Stimulated activated CD4-positive, alpha-beta T cell treated with anti-CD3 and anti-CD28 coated beads, Interleukin-4, amount 100 ng/mL, for 1 hour (primary cell): ENCODE results near the gene PHLDB3.
"Not testable (repeated sequence)": the region's sequence is repeated elsewhere in the genome, so short reads cannot be mapped to it uniquely, and the experiment has no call there.

Experiments
- DNase-seq: peaks from one replicate; pipeline ENCODE4 v3.0.0-alpha.2; 2020

The PHLDB3 gene

GRCh38 chr19:43526884-43527859, 22.6 kb upstream of the PHLDB3 start, which contains the start of gene ETHE1:
ETHE1 (minus strand) TSS chr19:43527201; CDS start chr19:43527177, 24 bp downstream.
- DNase-seq = peak; percentile 79

- DNase-seq = peak; percentile 36
These were observed 21.6 kb upstream of the PHLDB3 start for GRCh38 chr19:43525836-43526771.

GRCh38 chr19:43524922-43525835, 20.6 kb upstream of the PHLDB3 start:
- DNase-seq = peak; percentile 40

GRCh38 chr19:43523696-43524095, 19.1 kb upstream of the PHLDB3 start:
- not testable (repeated sequence) for DNase-seq

- no peak for DNase-seq
These were observed 18.4 kb upstream of the PHLDB3 start for GRCh38 chr19:43522929-43523328.

GRCh38 chr19:43519436-43520088, 15.0 kb upstream of the PHLDB3 start:
- DNase-seq = peak; percentile 82

- DNase-seq = no peak
These were observed 13.5 kb upstream of the PHLDB3 start for GRCh38 chr19:43518051-43518450.

GRCh38 chr19:43512399-43512798, 7.9 kb upstream of the PHLDB3 start:
- DNase-seq = not testable (repeated sequence)

GRCh38 chr19:43511324-43511723, 6.8 kb upstream of the PHLDB3 start:
- no peak for DNase-seq

GRCh38 chr19:43510713-43511112, 6.2 kb upstream of the PHLDB3 start:
- DNase-seq = no peak

- DNase-seq = no peak
These were observed 3.3 kb upstream of the PHLDB3 start for GRCh38 chr19:43507880-43508279.

GRCh38 chr19:43506629-43507028, 2.1 kb upstream of the PHLDB3 start:
- DNase-seq = no peak

- DNase-seq = no peak
These were observed 1.4 kb upstream of the PHLDB3 start for GRCh38 chr19:43505941-43506340.

GRCh38 chr19:43505186-43505456, 575 bp upstream of the PHLDB3 start:
- no peak for DNase-seq

GRCh38 chr19:43503501-43504425, 783 bp downstream of the PHLDB3 start:
- peak; percentile 100 for DNase-seq

GRCh38 chr19:43502419-43502976, 2.0 kb downstream of the PHLDB3 start:
- DNase-seq = no peak

- no peak for DNase-seq
These were observed 2.7 kb downstream of the PHLDB3 start for GRCh38 chr19:43501661-43502418.

- DNase-seq = no peak
These were observed 5.5 kb downstream of the PHLDB3 start for GRCh38 chr19:43499042-43499441.

- no peak for DNase-seq
These were observed 6.2 kb downstream of the PHLDB3 start for GRCh38 chr19:43498233-43498842.
